C1 segment of cervical spinal cord (tissue), 14 donors: ENCODE measurements around the gene ATP4A.

Source experiments
- DNase-seq, 14 donors: peaks; one replicate each; lab custom pipeline; 2025; lab: John Stamatoyannopoulos, UW

ATP4A gene

DNA sequence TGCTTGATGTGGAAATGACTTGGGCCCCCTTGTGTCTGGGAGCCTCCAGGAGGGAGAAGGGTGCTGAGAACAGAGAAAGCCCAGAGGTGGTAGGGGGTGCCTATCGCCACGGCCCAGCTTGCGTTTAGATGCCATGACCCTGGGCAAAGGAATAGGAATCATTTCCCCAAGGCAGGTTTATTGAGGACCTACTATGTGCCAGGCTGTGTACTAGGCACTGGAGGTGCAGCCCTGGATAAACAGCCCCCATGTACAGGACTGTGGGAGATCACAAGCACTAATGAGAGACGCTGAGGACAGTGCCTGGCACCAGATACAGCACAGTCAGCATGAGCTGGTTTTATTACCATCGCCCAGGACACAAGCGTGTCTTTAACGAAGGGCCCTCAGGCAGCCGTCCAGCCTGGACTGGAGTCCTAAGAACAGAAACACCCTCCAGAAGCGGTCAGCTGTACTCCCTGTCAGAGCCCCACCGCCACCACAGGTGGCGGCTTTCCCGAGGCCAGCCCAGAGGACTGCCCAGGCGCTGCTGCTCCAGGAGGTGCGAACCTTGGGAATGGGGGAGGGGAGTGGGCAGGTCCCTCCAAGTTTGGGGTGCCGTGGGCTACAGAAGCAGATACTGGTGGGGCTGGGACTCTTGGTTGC lies 13.5 kb downstream of the ATP4A start:
- DNase-seq, result no peak

- DNase-seq, result peak in 5 of 14 donors; percentile 6 to 25 (median 10)
These were observed 14.2 kb downstream of the ATP4A start for GRCh38 chr19:35549174-35549788.

DNA sequence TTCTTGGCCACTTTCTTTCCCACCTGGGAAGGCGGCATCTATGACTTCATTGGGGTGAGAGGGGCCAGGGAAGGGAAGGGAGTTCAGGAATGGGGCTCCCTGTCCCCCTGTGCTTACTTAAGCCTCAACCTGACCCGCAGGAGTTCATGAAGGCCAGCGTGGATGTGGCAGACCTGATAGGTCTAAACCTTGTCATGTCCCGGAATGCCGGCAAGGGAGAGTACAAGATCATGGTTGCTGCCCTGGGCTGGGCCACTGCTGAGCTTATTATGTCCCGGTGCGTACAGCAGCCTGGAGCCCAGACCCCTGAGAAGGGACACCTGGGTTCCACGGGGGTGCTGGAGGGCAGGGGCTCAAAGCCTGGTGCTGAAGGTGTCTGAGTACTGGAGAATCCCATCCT lies 16.9 kb downstream of the ATP4A start:
- no peak for DNase-seq

- DNase-seq, result no peak
These were observed 17.5 kb downstream of the ATP4A start for GRCh38 chr19:35545855-35546381.

DNA sequence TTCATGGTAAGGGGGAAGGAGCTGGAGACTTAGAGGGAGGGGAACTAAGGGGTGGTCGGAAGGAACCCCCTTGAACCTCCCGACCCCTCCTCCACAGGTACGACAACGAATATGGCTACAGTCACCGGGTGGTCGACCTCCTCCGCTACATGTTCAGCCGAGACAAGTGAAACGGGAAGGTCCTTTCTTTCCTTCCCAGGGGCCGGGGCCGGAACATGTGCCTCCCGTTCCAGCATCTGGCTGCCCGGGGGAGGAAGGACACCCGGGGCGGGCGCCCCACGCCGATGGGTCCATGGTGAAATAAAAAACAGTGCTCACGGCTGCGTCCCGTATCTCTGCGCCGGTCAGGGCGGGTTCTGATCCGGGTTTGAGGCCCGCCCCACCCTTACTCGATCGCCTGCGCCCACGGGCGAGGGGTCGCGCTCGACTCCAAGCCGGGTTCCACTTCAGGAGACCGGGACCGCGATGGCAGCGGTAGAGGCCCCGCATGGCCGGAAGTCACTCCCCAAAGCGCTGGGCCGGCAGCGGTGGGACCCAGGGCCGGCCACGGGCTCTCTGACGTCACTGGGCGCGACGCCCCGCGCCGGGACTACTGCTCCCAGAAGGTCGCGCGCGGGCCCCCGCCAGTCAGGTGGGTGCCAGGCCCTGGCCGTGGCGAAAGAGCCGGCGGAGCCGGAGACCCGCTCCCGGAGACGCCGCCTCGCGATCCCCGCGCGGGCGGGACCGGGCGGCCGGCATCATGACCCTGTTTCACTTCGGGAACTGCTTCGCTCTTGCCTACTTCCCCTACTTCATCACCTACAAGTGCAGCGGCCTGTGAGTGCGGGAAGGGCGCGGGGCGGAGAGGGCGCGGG lies 18.2 kb downstream of the ATP4A start, which contains the start of gene TMEM147:
Gene TMEM147, plus strand, starts transcription at position 626 of the 854 bp plus-strand sequence. Its CDS starts 114 bp downstream, at position 740.
- peak; percentile 51 to 92 (median 82) for DNase-seq

DNA sequence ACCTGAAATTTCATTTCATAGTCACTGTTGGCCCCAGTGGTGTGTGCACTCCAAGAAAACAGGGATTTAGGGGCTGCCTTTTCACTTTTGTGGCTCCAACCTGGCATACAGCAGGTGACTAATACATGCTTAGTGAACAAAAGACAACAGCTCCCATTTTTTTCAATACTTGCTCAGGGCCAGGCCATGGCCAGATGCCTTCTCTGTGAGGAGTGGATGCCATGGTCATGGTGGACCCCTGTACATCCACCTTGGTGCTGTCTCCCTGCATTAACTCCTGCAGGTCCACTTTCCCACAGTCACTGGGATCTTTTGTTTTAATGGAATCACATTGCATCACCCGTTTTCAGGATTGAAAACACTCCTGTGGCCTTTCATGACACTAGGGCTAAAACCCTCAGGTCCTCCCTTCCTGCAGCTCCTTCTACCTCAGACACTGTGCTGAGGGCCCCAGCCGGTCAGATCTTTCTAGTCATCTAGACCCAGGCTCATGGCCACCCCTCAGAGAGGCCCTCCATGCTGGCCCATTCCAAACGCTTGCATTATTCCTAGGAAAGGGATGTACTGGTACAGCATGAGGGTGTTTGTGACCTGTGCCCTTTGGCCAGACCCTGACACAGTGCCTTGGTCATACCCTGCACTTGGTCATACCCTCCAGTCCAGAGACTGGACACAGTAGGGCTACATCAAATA lies 19.2 kb downstream of the ATP4A start:
- DNase-seq, result no peak

DNA sequence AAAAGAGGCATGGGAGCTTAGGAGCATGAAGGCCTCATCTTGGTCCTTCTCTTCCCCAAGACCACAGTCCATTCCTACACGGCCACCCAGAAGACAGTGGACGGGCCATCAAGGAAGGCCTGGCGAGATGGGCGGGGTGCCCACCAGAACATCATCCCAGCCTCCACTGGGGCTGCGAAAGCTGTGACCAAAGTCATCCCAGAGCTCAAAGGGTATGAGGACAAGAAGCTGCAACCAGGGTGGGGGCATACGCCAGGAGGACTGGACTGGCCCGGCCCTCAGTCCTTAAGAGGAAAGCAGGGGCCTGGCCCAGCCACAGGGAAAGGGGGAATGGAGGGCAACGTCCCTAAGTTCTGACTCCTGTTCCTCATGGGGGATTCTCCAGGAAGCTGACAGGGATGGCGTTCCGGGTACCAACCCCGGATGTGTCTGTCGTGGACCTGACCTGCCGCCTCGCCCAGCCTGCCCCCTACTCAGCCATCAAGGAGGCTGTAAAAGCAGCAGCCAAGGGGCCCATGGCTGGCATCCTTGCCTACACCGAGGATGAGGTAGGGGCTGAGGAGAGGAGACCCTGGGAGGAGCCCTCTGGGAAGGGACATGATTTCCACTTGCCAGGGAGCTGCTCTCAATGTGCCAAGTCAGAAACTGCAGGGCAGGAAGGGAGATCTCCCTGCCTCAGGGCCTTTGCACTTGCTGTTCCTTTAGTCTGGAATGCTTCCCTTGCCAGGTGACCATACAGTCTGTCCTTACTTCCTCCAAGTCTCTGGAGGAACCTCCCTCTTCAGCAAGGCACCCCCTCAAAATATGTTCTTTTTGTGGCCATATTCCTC lies 20.0 kb downstream of the ATP4A start:
- no peak for DNase-seq

DNA sequence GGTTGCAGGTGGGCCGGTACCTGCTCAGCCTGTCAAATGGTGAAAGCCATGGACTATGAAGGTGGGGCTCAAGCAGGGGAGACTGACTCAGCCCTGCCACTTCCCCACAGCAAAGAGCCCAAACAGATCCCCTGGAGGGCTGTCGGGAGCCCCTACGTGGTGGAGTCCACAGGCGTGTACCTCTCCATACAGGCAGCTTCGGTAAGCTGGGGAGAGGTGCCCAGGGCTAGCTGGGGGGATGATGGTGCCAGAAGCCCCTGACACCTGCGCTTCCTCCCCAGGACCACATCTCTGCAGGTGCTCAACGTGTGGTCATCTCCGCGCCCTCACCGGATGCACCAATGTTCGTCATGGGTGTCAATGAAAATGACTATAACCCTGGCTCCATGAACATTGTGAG lies 21.2 kb downstream of the ATP4A start:
- no peak for DNase-seq

GRCh38 chr19:35540356-35540927 lies 23.0 kb downstream of the ATP4A start:
- no peak for DNase-seq

GRCh38 chr19:35539850-35540249 lies 23.6 kb downstream of the ATP4A start:
- DNase-seq, result no peak

DNA sequence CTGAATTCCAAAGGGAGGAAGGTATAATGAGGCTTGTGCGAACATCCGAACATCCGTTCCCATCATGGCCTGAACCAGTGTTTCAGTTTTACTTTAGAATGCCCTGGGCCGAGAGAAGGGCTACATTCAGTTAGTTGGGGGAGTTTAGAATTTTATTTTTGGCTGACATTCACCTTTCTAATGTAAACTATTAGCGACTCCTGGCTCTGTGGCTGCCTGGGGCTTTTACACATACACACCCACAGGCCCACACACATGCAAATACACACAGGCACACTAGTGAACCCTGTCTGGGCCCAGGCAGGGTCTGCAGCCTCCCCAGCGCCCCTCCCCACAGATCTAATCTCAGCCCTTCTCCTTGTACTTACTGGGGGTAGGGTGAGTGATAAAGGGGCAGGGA lies 24.1 kb downstream of the ATP4A start:
- DNase-seq, result no peak

DNA sequence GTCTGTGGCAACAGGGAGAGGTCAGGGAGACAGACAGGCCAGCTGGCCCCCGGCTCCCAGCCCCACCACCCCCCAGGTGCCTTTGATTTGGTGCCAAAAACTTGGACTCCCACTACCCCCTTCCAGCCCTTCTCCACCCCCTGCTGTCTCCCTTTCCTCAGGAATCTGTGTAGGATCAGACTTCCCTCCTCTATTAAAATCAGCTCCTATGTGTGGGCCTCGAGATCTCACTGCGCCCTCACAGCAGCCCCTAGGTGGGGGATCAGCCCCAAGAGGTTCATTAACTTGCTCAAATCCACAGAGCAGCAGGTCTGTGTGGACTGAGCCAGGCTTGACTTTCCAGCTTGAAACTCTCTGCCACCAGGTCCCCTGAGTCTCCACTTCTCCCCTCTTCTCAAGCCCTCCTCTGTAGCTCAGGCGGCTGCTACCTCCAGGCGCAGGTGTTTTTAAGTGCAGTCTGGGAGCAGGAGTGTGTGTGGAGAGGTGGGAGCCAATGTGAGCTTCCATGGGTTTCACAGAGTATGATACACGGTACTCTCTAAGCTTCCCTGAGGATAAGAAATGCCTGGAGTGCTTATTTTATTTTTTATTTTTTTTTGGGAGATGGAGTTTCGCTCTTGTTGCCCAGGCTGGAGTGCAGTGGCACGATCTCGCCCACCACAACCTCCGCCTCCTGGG lies 28.5 kb downstream of the ATP4A start:
- DNase-seq, result no peak

DNA sequence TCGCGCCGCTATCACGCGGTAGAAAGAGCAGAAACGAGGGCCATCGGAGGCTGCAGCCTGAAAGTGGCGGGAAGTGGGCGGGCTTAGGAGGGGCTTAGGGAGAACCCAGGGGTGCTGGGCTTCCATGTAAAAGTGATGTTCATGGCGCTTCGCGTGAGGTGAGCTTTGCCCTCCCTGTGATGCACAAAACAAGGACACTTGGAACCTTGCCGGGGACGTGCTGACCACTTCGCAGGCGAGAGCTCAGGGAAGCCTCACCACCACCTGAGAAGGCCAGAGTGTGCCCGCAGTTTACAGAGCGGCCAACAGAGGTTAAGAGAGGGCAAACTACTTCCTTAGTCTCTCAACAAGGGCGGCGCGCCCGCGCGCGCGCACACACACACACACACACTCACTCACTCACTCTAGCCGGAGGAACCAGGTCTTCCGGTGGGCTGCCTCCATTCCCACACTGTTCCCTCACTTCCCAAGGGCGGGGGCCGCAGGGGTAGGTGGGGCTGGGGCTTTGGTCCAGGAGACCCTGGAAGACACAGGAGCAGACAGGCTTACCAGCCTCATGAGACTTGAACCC lies 29.6 kb downstream of the ATP4A start:
- no peak for DNase-seq

GRCh38 chr19:35533201-35533821 lies 30.1 kb downstream of the ATP4A start, which contains the start of gene GAPDHS:
GAPDHS (plus strand) TSS chr19:35533456; CDS start chr19:35533528, 72 bp downstream.
- DNase-seq, result no peak

DNA sequence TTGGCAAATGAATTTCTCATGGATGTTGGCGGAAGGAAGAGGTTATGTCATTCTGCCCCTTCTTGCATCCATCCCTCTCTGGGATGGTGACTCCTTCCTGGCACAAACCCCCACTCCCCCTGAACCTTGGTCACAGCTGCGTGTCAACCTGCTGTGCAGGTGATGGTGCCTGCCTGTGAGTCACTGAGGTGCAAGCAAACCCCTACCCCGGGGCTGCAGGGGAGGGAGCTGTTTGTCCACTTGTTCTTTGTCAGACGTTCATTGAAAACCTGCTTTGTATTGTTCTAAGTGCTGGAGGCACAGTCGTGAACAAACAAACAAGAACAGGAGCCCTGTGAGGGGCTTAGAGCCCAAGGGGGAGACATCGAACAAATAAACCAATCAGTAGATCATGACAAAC lies 32.2 kb downstream of the ATP4A start:
- no peak for DNase-seq

DNA sequence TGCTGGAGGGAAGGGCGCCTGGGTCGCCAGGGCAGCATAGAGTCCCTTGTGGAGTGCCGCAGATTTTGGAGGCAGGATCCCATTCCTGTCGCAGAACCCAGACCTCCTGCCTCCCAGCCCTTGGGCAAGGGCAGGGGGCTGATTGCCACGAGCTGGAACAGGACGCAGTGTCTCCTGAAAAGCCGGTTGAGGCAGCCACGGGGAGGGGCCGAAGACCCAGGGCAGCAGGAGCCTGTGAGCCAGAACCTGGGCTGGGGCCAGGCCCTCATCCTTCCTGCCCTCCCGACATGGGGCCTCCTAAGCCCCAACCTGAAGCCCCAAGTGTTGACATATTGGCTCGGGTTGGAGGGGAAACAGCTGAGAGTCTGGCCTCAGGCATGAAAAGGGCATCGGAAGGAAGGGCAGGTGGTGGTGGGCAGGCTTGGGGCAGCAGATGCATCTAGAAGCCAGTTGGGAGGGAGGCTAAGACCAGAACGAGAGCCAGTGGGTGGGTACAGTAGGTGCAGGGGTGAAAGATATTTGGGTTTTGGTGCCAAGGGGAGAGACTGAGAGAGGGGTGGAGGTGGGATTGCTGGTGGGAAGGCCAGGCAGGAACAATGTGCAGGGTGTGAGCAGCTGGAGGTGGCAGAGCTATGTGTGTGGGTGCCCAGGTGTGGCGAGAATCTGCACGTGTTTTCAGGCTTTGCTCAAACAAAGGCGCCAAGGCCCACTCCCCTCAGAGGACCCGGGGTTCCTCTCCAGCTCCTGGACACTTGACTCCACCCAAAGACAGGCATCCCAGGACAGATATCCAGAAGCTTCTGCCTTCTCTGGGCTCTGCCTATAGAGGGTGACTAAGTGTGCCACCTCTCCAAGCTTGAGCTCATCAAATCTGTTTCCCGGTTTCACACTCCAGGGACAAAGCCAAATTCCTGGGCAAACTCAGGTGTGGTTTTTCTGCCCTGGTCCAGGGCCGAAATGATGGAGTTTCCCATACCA lies 33.9 kb downstream of the ATP4A start:
- DNase-seq, result no peak

GRCh38 chr19:35528218-35529038 lies 35.0 kb downstream of the ATP4A start, which contains the start of gene SBSN:
SBSN (minus strand) TSS chr19:35528311; CDS start chr19:35528281, 30 bp downstream.
- no peak for DNase-seq
